ENCODE measurements around the gene HACE1. TPM values are rescaled to one million over a fixed set of nuclear protein-coding genes. Genes with fewer than 3 reads are reported as not detected.
"Not testable (repeated sequence)": the region's sequence is repeated elsewhere in the genome, so short reads cannot be mapped to it uniquely, and the experiment has no call there.

HACE1 gene
- 10 to 100 TPM; 17.7 to 26.0 (median 22.6) TPM for polyA plus RNA-seq (ENCODE audit: insufficient read length in 4 of 4)

GRCh38 chr6:104859225-104860146 is at the start of gene HACE1:
HACE1 (minus strand) TSS chr6:104859919; CDS start chr6:104859642, 277 bp downstream.
- DNase-seq (ENCODE audit: low read depth in 4 of 4, low spot score in 2 of 4), result peak; percentile 74 to 86 (median 78)

- no peak for DNase-seq (ENCODE audit: low read depth in 4 of 4, low spot score in 2 of 4)
Observed at GRCh38 chr6:104908888-104909525, 49.3 kb upstream of the HACE1 start.

- DNase-seq (ENCODE audit: low read depth in 4 of 4, low spot score in 2 of 4), result no peak
Observed at GRCh38 chr6:104908031-104908887, 48.5 kb upstream of the HACE1 start.

- not testable (repeated sequence) for DNase-seq (ENCODE audit: low read depth in 4 of 4, low spot score in 2 of 4)
Observed at GRCh38 chr6:104898893-104899292, 39.2 kb upstream of the HACE1 start.

- no peak for DNase-seq (ENCODE audit: low read depth in 4 of 4, low spot score in 2 of 4)
Observed at GRCh38 chr6:104896914-104897313, 37.2 kb upstream of the HACE1 start.

- no peak for DNase-seq (ENCODE audit: low read depth in 4 of 4, low spot score in 2 of 4)
Observed at GRCh38 chr6:104888066-104888465, 28.3 kb upstream of the HACE1 start.

- peak; percentile 27 to 58 (median 30) for DNase-seq (ENCODE audit: low read depth in 4 of 4, low spot score in 2 of 4)
Observed at GRCh38 chr6:104887350-104887749, 27.6 kb upstream of the HACE1 start.

- no peak for DNase-seq (ENCODE audit: low read depth in 4 of 4, low spot score in 2 of 4)
Observed at GRCh38 chr6:104885518-104886043, 25.9 kb upstream of the HACE1 start.

GRCh38 chr6:104884867-104885517 is 25.3 kb upstream of the HACE1 start:
- no peak for DNase-seq (ENCODE audit: low read depth in 4 of 4, low spot score in 2 of 4)

- DNase-seq (ENCODE audit: low read depth in 4 of 4, low spot score in 2 of 4), result no peak
Observed at GRCh38 chr6:104881964-104882668, 22.4 kb upstream of the HACE1 start.

- DNase-seq (ENCODE audit: low read depth in 4 of 4, low spot score in 2 of 4), result no peak
Observed at GRCh38 chr6:104862456-104862855, 2.7 kb upstream of the HACE1 start.

- no peak for DNase-seq (ENCODE audit: low read depth in 4 of 4, low spot score in 2 of 4)
Observed at GRCh38 chr6:104860221-104860620, 502 bp upstream of the HACE1 start.

GRCh38 chr6:104858642-104859041 is 1.1 kb downstream of the HACE1 start:
- DNase-seq (ENCODE audit: low read depth in 4 of 4, low spot score in 2 of 4), result peak in 1 of 4 donors; percentile 4

GRCh38 chr6:104855507-104855906 is 4.2 kb downstream of the HACE1 start:
- DNase-seq (ENCODE audit: low read depth in 4 of 4, low spot score in 2 of 4), result no peak

- not testable (repeated sequence) for DNase-seq (ENCODE audit: low read depth in 4 of 4, low spot score in 2 of 4)
Observed at GRCh38 chr6:104847721-104848120, 12.0 kb downstream of the HACE1 start.

GRCh38 chr6:104843229-104843628 is 16.5 kb downstream of the HACE1 start:
- DNase-seq (ENCODE audit: low read depth in 4 of 4, low spot score in 2 of 4), result no peak

- no peak for DNase-seq (ENCODE audit: low read depth in 4 of 4, low spot score in 2 of 4)
Observed at GRCh38 chr6:104837158-104837557, 22.6 kb downstream of the HACE1 start.

GRCh38 chr6:104836479-104837020 is 23.2 kb downstream of the HACE1 start:
- DNase-seq (ENCODE audit: low read depth in 4 of 4, low spot score in 2 of 4), result not testable (repeated sequence)

GRCh38 chr6:104835782-104836181 is 23.9 kb downstream of the HACE1 start:
- DNase-seq (ENCODE audit: low read depth in 4 of 4, low spot score in 2 of 4), result no peak
